ENCODE results near the gene SPIRE1.

DNA sequence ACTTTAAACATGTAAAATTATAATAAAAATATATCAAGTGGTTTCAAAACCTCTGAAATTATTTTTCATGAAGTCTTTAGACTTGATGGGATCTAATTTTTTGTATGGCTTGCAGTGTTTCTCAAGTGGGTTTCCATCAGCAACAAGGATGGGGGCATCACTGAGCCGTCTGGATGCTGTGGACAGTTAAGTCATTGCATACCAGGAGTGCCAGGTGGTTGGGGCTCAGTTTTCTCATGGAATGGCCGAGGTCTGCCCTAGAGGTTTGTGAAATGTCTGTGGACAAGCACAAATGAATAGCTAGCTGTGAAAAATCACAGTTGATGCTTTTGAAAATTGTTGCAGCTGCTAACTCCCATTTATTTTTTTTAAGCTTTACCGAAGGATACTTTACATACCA, 248.4 kb downstream of the SPIRE1 start:
- TF ChIP-seq, protein P1, sequence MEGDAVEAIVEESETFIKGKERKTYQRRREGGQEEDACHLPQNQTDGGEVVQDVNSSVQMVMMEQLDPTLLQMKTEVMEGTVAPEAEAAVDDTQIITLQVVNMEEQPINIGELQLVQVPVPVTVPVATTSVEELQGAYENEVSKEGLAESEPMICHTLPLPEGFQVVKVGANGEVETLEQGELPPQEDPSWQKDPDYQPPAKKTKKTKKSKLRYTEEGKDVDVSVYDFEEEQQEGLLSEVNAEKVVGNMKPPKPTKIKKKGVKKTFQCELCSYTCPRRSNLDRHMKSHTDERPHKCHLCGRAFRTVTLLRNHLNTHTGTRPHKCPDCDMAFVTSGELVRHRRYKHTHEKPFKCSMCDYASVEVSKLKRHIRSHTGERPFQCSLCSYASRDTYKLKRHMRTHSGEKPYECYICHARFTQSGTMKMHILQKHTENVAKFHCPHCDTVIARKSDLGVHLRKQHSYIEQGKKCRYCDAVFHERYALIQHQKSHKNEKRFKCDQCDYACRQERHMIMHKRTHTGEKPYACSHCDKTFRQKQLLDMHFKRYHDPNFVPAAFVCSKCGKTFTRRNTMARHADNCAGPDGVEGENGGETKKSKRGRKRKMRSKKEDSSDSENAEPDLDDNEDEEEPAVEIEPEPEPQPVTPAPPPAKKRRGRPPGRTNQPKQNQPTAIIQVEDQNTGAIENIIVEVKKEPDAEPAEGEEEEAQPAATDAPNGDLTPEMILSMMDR (IDR thresholded peaks at IDR 0.05), result no peak
- TF ChIP-seq POLR2A (IDR thresholded peaks at IDR 0.05), result no peak
